ENCODE results near the gene PPME1.

DNA sequence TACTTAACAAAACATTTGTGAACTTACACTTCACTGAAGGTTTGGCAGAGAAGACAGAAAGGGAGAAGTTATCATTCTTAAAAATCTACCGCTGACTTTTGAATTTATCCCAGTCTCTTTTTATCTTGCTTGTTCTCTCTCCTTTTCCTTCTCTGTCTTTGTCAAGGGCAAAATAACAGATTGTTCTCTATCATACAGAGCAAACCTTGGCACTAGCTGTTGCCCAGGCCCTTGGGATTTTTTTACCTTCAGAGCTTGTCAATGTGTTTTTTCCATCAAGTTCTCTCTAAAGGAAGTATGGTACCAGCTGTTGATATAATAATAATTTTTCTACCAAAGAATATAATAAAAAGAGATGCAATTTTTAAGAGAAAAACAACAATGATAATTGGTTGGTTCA, 67.2 kb downstream of the PPME1 start:
- no peak for TF ChIP-seq EZH2 (IDR thresholded peaks at IDR 0.05; ENCODE audit: borderline replicate concordance, insufficient read depth, low read depth, low read length, poor library complexity, severe bottlenecking)
- TF ChIP-seq, protein P1, sequence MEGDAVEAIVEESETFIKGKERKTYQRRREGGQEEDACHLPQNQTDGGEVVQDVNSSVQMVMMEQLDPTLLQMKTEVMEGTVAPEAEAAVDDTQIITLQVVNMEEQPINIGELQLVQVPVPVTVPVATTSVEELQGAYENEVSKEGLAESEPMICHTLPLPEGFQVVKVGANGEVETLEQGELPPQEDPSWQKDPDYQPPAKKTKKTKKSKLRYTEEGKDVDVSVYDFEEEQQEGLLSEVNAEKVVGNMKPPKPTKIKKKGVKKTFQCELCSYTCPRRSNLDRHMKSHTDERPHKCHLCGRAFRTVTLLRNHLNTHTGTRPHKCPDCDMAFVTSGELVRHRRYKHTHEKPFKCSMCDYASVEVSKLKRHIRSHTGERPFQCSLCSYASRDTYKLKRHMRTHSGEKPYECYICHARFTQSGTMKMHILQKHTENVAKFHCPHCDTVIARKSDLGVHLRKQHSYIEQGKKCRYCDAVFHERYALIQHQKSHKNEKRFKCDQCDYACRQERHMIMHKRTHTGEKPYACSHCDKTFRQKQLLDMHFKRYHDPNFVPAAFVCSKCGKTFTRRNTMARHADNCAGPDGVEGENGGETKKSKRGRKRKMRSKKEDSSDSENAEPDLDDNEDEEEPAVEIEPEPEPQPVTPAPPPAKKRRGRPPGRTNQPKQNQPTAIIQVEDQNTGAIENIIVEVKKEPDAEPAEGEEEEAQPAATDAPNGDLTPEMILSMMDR (IDR thresholded peaks at IDR 0.05), result no peak

Data from B cell (primary cell).